UCSD-AML1 (cell line): ENCODE data around the gene RBFOX1.

ENCODE experiments used
- DNase-seq: peaks from one replicate; lab custom pipeline; 2025; ENCODE audit not compliant: unreplicated experiment; lab: John Stamatoyannopoulos, UW

RBFOX1 gene

DNA sequence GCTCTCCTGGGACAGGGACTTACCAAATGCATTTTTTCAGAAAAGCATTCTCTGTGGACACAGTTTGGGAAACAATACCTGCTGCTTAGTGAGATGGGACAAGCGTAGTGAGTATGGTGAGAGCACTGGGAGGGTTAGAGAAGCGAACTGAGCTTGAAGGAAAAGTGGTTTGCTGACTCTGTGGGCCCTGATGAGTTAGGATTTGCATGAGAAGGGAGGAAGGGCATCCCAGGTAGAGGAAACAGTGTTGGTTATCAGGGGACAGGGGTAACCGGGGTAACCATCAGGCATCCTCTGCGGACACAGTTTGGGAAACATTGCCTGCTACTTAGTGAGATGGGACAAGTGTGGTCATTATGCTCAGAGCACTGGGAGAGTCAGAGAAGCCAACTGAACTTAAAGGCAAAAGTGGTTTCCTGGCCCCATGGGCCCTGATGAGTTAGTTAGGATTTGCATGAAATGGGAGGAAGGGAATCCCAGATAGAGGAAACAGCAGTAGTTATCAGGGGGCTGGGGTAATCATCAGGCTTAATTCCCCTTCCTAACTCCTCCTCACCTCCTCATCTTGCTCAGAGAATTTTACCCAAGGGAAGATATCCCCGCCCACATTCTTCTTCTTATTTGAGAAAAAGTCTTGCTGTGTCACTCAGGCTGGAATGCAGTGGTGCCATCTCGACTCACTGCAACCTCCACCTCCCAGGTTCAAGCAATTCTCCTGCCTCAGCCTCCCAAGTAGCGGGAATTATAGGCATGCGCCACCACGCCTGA, 319.3 kb downstream of the RBFOX1 start:
- DNase-seq = no peak

- no peak for DNase-seq
Measured at GRCh38 chr16:7653746-7654461, 321.3 kb downstream of the RBFOX1 start.

DNA sequence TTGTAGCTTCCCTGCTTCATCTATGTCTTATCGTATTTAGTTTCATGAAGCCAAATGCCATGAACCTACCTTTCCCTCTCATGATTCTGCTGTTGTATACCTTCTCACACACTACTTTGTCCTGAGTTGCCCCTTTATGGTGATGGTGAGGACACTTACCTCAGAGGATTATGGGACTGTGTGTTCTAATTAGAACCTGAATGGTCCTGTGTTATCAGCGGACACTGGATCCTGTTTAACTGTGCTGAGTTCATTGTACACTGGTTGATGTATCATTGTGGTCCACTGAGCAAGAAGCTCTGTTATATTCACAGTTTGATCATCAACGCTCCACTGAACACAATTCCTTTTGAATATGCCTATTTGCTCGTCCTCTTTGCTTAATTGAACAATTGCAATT, 343.0 kb downstream of the RBFOX1 start:
- DNase-seq = no peak

DNA sequence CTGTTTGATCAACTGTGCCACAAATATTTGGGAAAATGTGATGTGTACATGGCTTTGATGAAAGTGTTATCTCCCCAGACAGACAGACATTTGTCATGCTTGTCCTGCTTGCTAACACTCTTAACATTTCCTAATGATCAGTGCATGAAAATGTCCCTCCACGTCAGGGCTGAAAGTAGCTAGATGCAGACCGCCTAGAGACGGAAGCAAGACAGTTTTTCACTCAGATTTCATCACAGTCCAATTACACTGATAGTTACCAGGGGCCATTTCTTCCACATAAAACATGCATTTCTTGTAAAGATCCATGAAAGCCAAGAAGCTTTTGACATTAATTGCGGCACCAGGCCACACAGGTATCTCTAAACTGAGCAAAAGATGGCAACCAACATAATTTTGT, 347.7 kb downstream of the RBFOX1 start:
- DNase-seq = no peak

- DNase-seq = no peak
Measured at GRCh38 chr16:7688811-7689210, 356.2 kb downstream of the RBFOX1 start.

DNA sequence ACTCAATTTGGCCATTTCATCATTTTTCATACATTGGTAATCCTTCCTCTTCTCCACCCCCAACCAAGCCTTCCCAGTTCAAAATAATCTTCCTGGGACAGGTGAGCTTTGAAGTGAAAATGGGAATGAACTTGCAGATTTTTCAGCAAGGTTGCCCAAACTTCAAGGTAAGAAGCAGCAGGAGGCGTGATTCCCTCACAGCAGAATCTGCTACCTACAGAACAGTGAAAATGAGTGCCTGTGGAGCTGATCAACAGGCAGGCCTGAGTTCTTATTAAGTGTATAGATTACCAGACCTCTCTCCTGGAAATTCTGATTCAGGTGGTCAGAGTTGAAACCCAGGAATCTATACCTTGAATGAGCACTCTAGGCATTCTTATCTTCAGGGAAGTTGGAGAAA, 356.6 kb downstream of the RBFOX1 start:
- no peak for DNase-seq

DNA sequence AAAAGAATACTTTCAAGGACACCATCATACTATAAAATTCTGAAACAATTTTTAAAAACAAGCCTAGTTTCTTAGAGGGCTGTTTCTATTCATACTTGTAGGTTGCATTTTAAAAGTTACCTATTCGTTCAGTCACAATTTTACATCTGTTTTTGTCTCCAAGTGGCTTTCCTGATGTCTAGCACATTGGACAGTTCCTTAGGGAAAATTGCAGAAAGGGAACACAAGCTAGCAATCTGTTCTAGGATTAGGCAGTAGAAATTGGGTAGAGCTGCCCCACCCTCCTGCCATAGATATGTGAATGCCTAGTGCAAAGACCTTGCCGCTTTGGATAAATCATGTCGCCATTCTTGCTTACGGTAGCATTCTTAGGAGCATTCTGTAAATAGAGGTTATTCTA, 358.9 kb downstream of the RBFOX1 start:
- no peak for DNase-seq

GRCh38 chr16:7703672-7704071, 371.0 kb downstream of the RBFOX1 start:
- no peak for DNase-seq

- no peak for DNase-seq
Measured at GRCh38 chr16:7705885-7706284, 373.2 kb downstream of the RBFOX1 start.

DNA sequence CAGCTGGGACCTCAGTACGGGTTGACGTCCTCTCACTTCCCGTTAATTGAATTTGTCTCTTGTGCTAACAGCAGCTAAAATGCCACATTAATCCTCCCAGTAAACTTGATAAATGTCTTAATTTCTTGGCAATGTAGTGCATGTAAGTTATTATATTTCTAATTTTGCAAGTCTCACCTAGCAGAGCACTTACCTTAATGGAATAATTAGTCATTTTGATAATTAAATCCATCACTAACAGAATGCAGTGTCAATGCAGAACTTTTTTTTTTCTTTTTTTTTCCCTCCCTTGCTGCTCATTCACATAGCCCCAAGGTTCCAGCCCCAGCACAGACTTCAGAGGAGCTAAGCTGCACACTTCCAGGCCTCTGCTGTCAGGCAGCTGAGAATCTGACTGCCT, 376.5 kb downstream of the RBFOX1 start:
- DNase-seq = no peak

GRCh38 chr16:7713244-7713643, 380.6 kb downstream of the RBFOX1 start:
- no peak for DNase-seq

DNA sequence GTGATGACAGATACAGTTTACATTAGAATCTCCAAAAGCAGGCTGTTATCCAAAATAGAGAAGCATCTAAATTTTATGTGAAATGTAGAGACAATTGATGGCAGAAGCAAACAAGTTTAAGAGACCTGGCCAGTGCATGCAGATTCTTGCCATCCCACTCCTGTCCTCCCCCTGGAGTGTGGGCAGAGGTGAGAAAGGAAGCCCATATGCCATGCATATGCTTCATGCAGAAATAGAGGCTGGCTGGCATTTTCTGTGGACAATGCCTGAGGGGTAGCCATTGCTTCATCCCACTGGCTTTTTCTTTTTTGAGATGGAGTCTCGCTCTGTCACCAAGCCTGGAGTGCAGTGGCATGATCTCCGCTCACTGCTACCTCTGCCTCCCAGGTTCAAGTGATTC, 382.1 kb downstream of the RBFOX1 start:
- no peak for DNase-seq

DNA sequence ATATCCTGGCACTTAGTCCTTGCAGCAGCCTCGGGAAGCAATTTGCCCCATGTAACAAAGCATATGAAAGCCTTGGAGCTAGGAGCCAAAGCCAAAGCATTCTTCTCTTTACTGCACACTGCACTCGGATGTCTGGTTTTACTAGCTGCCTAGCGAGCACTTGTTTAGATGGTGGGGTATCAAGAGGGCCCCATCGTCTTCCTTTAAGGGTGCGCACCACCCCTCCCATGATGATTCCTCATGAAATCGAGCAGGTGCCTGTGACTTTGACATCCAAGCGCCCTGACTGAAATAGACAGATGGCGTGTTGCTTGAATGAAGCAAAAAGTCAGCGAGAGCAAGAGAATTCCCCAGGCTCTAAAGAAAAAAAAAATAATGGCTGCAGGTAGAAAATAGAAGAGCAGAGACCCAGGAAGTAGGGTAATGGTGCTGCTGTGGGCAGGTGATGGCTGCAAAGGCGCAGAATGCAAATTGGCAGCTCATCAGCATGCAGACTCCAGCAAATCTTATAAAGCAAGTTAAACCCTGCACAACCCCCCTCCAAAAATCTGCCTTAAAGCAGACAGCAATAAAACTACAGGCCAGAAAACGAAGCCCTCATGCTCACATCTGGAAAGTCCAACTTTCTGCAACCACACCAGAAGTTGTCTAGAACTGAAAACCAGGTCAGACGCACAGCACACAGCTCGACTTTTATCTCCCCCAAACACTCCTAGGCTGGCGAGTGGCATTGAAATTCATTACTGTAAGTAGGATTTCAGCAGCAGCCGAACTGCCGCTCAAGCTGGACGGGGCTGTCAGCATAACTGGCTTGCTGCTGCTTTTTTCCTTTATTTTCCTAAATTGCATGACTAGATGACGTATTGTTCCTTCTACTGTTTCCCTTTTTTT, 384.3 kb downstream of the RBFOX1 start:
- no peak for DNase-seq

- no peak for DNase-seq
Measured at GRCh38 chr16:7722761-7723160, 390.1 kb downstream of the RBFOX1 start.

DNA sequence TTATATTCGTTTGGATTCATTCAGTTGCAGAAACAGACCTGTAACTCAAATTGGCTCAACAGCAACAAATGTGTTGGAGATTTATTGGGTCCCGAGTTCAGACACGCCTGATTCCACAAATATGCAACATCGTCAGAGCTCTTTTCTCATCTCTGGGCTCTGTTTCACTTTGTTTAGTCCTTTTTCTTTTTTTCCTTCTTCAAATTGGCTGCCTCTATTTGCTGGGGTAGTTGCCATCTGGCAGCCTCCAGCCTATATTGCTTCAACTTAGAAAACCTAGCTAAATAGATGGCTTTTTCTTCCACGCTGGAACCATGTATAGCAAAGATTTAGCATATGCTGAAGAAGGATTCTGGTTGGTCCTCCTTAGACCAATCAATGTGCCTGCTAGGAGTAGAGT, 398.5 kb downstream of the RBFOX1 start:
- no peak for DNase-seq

GRCh38 chr16:7736138-7736665, 403.6 kb downstream of the RBFOX1 start:
- DNase-seq = no peak

DNA sequence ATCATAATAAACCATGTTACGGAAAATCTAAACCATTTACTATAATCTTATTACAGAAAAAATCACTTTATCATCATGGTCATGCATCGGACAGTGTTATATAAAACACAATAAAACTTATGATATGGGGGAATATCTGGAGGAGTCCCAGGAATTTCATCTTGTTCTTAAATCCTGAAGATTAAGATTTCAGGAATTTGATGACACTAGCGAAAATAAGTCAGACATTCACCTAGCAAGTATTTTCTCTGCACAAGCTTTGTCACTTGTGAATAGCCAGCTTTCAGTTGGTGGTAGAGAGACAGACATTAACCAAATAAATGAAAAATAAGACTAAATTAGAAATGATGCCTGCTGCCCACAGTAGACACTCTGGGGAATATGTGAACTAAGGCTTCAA, 410.0 kb downstream of the RBFOX1 start:
- no peak for DNase-seq

- no peak for DNase-seq
Measured at GRCh38 chr16:7744546-7745264, 412.1 kb downstream of the RBFOX1 start.

GRCh38 chr16:7745276-7745675, 412.6 kb downstream of the RBFOX1 start:
- no peak for DNase-seq

DNA sequence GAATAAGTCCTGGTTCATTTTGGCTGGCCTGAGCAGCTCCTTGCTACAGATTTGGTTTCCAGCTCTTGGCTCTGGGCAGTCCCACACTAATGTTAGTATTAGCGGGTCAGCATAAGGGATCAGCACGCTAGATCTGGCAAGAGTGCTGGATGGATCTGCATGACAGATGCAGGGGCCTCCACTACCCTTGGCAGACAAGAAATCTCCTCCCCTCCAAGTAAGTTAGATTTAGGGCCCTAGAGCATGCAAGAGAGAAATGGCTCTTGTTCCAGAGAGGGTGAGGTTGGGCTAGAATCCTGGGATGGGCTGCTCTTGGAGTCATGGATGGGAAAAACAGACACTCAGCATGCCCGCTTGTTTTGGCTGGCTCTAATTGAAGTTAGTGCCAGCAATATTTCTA, 414.3 kb downstream of the RBFOX1 start:
- DNase-seq = no peak

DNA sequence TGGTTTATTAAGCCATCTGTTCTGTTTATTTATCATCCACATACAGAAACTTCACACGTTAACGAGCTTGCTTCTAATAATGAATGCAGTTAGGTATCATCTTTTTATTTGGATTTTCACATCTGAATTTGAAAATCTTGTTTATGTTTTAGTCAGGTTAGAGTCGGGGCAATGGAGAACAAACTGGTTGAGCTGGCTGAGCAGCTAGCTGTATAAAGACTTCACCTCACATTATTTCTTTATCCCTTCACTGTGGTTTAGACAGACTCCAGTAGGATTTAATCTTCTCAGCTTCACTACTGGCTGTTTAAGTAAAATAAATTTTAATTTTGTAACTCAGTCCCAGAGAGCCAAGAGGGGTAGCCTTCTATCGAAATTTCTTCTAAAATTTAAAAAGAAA, 415.9 kb downstream of the RBFOX1 start:
- no peak for DNase-seq
